LHCN-M2 (cell line): ENCODE measurements around the gene HEG1. TPM values are rescaled to one million over a fixed set of nuclear protein-coding genes. Genes with fewer than 3 reads are reported as not detected.

Experiments
- DNase-seq: peaks from one replicate; pipeline ENCODE4 v3.0.0-alpha.2; 2012; ENCODE audit warnings: low read depth
- total RNA-seq: library from RNA; depleted of rRNA; stranded (reverse); fragments of >200 nt; gene quantifications from 2 replicates; pipeline ENCODE4 v1.2.3, GENCODE V29; 2014

The HEG1 gene
- total RNA-seq, 1 experiment from 2014 or later, result 28.0 TPM

DNA sequence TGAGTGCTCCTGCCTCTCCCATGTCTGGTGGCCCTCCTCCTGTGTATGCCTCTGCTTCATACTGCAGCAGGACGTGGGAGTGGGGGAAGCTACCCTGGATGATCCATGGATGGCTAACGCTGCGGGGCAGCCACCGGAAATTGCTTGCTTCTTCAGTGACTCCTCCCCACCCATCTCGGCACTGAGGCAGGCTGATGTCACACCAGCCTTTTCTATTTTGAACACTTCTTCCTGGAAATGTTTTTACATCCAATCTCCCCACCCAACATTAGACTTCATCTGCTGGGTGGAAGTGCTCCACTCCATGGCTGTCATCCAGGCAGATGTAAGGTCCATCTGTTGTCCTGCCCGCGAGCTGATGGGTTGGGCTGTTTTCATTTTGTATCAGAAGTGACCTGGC lies 62.3 kb downstream of the HEG1 start:
- DNase-seq, result no peak

- DNase-seq, result no peak
Observed at GRCh38 chr3:124992041-124992440, 63.8 kb downstream of the HEG1 start.

DNA sequence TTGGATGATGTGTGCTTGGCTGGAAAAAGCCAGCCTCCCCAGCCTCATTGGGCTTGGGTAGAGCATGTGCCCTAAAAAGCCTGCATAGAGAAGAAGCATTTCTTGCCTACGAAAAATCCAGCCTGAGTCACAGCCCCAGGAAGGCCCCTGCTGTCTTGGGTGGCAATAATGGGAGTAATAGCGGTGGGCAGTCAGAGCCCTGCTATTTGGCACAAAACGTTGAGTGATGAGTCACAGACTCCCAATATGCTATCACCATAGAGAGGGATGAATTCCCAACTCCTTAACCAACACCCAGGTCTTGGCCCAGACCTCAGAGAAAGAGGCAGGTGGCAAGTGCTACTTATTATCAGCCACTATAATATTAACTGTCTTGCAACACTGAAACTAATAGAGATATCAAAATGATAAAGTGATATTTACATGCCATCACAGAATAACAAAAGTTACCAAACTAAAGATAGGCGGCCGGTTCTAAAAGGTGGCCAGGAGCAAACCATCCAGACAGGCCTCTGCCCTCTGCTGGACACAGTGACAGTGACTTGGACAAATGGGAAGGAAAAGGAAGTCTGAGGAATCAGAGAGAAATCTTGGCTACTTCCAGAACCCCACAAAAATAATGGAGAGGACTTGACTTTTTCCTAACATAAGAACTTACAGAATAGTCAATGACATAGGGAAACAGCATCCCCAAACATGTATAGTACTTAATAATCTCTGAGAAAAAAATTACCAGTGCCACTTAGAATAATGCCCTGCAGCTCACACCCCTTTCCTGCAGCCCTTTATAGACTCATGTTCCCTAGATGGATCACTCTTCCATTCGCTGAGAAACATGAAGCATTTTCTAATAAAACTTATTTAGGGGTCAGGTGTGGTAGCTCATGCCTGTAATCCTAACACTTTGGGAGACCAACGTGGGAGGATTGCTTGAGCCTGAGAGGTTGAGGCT lies 69.3 kb downstream of the HEG1 start:
- DNase-seq, result peak; percentile 98

DNA sequence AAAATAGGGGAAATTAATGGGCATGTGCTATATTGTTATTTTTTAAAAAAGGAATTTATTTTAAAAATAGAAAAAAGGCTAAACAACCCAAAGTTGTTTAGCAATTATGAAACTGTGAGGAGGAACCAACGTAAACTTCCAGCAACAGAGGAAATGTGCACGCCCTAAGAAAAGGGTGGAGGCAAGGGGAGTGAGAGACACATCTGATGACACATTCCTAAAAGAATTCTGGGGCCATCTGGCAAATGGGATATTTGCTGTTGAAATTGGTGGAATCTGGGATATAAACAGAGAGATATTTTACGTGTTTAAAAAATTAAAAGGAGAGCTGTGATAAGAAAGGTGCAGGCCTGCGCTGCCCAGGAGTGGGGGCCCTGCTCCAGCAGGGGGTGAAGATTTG lies 70.4 kb downstream of the HEG1 start:
- DNase-seq, result peak; percentile 85

DNA sequence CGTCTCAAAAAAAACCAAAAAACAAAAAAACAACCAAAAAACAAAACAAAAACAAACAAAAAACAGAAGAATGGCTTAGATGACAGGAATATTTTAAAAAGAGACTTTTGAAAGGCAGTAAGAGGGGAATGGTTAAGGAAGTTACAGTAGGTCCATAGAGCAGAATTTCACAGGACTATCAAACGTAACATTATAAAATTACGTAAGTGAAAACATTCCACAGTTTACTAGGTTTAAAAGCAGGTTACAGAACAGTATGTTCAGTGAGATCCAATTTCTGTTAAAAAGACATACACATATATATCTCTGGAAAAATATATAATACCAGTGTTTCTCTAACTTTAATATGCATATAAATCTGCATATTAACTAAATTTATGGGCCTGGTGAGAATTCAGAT lies 71.0 kb downstream of the HEG1 start:
- DNase-seq, result peak; percentile 17

DNA sequence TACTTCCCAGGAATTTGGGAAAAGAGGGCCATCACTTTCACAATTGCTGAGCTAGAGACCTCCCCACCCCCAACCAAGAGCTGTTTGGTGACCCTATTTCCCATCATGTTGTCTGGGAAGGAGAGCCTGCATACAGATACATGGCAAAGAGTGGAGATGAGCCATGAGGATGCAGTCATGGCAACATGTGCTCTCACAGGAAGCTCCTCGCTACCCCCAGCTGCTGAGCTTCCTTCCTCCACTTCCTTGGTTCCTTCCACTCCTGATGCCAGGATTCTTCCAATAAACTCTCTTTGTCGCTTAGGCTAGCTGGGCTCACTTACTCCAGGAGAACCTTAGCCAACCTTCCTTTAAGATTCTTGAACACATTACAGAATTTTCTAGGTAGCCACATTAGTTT lies 72.9 kb downstream of the HEG1 start:
- no peak for DNase-seq

DNA sequence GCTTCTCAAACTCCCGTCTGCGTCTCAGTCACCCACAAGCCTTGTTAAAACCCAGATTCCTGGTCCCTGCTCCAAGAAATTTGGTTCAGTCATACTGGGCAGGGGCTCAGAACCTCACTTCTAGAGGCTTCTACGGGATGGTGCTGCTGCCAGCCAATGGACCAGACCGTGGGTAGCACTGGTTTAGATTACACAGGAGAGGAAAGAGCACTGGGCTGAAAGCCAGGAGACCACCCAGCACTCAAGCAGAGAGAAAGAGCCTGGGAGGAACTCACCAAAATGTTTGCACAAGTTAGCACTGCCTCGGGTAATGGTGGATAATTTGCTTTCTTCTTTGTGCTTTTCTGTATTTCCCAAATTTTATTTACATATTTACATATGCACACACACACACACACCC lies 74.3 kb downstream of the HEG1 start:
- DNase-seq, result no peak

- no peak for DNase-seq
Observed at GRCh38 chr3:124978627-124979026, 77.2 kb downstream of the HEG1 start.

DNA sequence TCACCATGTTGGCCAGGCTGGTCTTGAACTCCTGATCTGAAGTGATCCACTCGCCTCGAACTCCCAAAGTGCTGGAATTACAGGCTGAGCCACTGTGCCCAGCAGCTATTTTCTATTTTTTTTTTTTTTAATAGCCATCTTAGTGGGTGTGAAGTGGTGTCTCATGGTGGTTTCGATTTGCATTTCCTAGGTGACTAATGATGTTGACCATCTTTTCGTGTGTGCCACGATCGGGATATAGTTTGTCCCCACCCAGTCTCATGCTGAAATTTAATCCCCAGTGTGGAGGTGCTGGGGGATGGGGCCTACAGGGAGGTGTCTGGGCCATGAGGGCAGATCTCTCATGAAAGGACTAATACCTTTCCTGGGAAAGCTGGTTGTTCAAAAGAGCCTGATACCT lies 79.4 kb downstream of the HEG1 start:
- DNase-seq, result peak; percentile 32

GRCh38 chr3:124974691-124975090 lies 81.1 kb downstream of the HEG1 start:
- no peak for DNase-seq

DNA sequence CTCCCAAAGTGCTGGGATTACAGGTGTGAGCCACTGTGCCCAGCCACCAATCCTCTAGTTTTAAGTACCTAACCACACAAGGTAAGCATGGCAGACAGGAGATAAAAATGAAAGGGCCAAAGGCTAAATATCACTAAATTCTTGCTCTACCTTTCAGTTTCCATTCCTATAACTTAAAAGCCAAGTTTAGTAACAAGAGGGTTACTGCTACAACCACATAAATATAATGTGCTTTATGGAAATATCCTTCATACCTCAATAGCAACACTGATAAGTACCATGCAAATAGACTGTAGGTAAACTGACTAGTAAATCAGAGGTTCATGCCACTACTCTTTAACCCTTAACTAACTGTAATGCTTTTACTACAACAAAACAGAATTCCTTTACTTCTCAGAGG lies 82.5 kb downstream of the HEG1 start:
- DNase-seq, result no peak

DNA sequence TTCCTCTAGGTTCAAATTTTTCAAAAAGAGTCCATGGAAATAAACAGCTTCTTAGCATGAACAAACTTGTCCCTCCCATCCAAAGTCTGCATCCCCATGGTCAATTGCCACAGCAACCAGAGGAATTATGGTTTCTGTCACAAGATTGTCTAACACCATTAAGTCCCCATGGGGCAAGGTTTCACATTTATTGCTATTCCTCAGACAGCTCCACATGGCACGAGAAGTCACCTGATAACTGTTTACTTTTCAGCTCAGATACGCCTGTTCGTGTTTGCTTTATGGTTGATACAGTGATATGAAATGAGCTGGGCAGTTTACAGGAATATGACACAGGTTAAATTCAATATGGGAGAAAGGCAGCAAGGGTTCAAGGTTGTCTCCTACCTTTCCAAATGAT lies 83.3 kb downstream of the HEG1 start:
- no peak for DNase-seq

DNA sequence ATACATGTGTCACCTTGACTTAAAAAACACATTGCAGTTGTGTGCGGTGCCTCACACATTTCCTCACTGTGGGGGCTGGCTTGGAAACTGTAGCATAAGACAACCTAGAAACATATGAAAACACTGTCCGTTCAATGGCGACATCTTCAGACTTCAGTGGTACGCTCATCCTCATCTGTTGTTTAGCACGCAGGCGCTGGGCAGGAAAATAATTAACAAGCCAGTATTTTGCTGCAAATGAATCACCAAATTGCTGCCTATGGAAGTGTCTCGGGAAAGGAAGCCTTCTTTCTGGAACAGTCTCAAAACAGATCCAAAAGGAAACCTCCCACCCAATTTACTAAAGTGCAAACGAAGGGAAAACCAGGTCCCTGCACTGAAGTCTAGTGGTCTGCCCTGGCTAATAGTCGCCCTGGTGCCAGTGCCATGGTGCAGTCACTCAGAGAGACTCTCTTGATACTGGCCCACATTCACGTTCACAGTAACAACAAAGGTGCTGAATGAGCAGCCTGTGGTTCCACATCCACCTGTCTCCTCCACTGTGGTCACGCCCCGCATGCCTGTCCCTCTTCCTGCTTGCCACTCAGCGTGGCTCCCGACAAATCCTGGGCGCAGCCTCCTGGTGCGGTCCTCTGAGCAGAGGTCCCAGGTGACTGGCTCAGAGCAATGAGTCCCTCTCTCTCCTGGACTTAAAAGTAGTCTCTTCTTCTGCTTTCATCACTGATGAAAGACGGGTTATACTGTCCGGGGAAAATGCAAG lies 85.7 kb downstream of the HEG1 start:
- DNase-seq, result no peak

DNA sequence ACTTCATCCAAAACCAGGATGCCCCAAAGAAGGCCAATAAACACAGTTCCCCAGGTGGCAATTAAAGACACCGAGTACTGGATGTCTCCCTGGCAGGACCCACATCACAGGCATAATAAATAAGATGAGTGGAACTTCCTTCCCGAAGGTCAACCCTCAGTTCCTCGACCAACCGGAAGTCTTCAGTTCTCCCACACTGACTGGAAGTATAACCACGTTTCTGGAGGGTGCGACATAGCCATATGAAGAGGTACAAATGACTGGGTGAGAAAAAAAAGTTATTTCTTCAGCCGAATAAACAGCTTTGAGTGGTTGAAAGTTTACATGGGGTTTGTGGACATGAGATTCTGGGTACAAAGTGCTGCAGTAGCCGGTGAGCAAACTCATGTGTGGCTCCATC lies 86.6 kb downstream of the HEG1 start:
- DNase-seq, result no peak

GRCh38 chr3:124967964-124968363 lies 87.8 kb downstream of the HEG1 start:
- no peak for DNase-seq

DNA sequence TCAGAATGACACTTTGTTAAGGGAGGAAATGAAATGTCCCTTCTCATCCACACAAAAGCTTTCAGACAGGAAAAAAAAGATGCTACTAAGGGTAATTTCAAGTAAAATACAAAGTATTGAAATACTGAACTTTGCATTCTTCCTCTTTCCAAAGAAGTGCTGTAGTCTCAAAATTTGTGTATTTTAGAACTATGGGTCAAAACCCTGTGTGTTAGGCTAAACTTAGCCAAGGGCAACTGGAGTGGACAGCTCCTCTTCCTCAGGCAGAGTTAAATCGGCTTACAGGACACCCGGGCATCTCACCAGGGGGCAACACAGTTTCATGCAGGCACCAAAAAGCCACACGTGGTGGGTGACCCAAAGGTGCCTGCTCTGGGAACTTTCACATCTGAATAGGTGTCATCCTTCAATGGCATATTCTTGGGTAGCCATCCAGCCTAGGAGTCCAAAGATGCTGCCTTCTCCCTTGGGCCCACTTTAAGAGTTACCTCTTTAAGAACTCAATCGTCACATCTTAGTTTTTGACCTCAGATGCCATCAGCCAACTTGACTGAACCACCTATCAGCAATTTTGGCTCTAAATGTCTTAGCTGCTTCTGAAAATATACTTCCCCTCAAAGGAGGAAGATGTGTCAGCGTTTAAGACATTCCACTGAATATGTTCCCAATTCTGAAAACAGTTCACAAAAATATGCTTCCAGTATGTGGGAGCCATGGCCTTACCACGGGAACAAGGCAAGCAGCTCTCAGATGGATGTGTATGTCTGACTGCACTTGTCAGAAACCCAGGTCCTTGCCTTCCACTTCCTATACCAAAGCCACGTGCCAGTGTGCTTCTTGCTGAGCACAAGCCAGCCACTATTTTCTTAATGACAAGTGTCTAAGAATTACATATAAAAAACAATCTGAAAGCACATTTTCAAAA lies 89.0 kb downstream of the HEG1 start:
- DNase-seq, result no peak

DNA sequence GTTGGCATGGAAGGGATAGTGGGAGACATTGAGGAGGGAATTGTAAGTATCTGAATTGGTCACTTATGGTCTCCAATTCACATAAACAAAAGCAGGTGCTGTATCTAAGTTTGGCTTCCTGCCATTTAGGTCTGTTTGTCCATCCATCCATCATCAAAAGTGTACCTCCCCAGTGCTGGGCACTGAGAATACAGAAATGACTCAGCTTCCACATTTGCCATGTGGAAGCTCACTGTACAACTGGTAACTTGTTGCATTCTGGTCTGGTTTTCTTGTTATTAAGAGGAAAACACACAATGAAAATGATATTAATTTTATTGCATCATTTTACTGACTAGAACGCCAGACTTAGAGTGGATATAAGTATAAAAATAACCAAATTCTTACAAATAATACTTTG lies 90.4 kb downstream of the HEG1 start:
- peak; percentile 46 for DNase-seq

- no peak for DNase-seq
Observed at GRCh38 chr3:124964387-124964786, 91.4 kb downstream of the HEG1 start.

GRCh38 chr3:124963755-124964154 lies 92.0 kb downstream of the HEG1 start:
- DNase-seq, result no peak

DNA sequence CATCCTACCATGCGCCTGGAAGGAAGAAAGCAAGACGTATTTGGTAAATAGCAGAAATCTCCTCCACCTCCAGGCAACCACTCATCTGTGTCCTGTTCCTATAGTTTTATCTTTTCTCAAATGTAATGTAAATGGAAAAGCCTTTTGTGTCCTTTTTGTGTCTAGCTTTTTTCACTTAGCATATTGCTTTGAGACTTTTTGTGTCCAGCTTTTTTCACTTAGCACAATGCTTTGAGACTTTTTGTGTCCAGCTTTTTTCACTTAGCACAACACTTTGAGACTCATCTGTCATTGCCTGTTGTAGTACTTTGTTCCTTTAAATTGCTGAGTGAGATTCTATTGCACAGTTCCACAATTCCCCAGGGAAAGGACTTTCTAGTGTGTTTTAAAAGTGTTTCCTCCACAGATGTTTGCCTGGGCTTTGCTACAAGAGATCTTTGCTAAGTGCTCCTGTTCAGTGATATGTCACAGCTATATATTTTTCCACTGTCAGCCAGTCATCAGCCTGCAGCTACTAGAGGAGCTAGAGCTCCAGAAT lies 93.3 kb downstream of the HEG1 start:
- peak; percentile 34 for DNase-seq

- DNase-seq, result no peak
Observed at GRCh38 chr3:124960698-124961097, 95.1 kb downstream of the HEG1 start.
